Measurements from ENCODE around the gene PLAC9. TPM values are rescaled to one million over a fixed set of nuclear protein-coding genes. Genes with fewer than 3 reads are reported as not detected.
A peak's percentile ranks its signal among the peaks of the same experiment; 100 is the strongest.
"Not testable (repeated sequence)": the region's sequence is repeated elsewhere in the genome, so short reads cannot be mapped to it uniquely, and the experiment has no call there.

Gene PLAC9
- total RNA-seq, 1 donor from 2014 or later: not detected

DNA sequence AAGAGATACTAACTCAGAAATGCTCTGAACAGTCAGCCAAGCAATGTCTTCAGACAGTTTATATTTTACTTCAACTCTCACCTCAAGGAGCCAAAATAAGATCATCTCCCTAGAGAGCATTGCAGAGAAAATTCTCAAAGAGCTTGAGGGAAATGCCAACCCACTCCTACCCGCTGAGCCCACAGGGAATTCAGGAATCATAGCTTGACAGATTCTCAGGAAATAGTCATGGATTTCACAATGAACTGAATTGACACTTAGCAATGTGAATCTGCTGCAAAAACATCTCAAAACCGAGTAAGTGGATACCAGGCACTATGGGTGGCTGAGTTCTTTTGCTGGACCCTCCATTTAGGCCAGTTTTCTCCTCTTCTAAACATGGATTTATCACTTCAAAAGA, 9.8 kb upstream of the PLAC9 start:
- H3K27ac Mint-ChIP-seq: no peak overlapping the region
- peaks cover 12% of the 10 kb centered on the region for H3K27me3 Mint-ChIP-seq (ENCODE audit: low read depth)
- H3K9me3 Mint-ChIP-seq: no peaks in the 10 kb centered on the region
- no peak for DNase-seq (ENCODE audit: low spot score)
- H3K36me3 Mint-ChIP-seq (ENCODE audit: low read depth): no peaks in the 10 kb centered on the region
- H3K4me3 Mint-ChIP-seq (ENCODE audit: low read depth): no peak overlapping the region
- H3K4me1 Mint-ChIP-seq (ENCODE audit: low read depth): no peaks in the 10 kb centered on the region
- intact Hi-C loops (cut with micrococcal nuclease): no loop called here

DNA sequence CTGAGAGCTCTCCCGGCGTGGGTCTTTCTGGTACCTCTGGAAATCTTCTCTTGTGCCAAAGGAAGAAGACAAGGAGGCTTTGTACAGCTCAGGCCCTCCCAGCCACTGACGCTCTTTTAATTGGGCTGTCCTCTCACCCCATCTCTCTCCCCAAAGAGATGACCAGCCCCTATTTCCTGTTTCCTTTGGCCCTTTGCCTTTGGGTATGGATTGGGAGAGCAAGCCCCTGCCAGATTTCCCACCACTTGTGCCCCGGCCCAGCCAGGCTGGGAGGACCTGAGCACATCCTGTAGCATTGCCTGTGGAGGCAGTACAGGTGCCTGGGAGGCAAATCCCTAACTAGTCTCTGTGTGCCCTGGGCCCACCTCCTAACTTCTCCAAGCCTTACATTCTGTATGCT, 5.7 kb upstream of the PLAC9 start:
- H3K27me3 Mint-ChIP-seq (ENCODE audit: low read depth): peaks cover 12% of the 10 kb centered on the region
- H3K4me1 Mint-ChIP-seq (ENCODE audit: low read depth): no peaks in the 10 kb centered on the region
- DNase-seq (ENCODE audit: low spot score): no peak
- no peaks in the 10 kb centered on the region for H3K36me3 Mint-ChIP-seq (ENCODE audit: low read depth)
- no peaks in the 10 kb centered on the region for H3K9me3 Mint-ChIP-seq
- no peak overlapping the region for H3K4me3 Mint-ChIP-seq (ENCODE audit: low read depth)
- intact Hi-C loops (cut with micrococcal nuclease): no loop called here
- H3K27ac Mint-ChIP-seq: no peak overlapping the region

DNA sequence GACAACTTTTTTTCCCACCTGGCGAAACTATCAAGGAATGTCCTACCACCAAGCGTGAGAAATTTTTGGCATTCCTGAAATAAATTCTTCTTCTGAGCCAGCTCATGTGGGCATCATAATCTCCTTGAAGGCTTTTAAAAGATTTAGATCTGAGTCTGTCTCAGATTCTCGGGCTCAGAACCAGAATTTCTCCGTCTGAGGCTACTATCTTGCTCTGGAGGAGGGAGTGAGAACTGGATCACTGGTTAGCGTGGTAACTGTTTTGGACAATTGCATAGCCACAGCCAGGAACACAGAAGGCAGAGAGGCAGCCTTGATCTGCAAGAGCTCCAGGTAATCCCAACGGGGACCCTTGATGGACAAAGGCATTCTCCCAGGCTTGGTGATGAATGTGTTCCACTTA, 1.0 kb upstream of the PLAC9 start:
- Mint-ChIP-seq H3K4me3 (ENCODE audit: low read depth) (no peak overlapping the region), H3K4me1 (ENCODE audit: low read depth) (peaks cover 3% of the 10 kb centered on the region), H3K9me3 (no peaks in the 10 kb centered on the region), H3K27me3 (ENCODE audit: low read depth) (peaks cover 33% of the 10 kb centered on the region), H3K27ac (no peak overlapping the region), H3K36me3 (ENCODE audit: low read depth) (no peaks in the 10 kb centered on the region)
- no peak for DNase-seq (ENCODE audit: low spot score)
- intact Hi-C loops (cut with micrococcal nuclease): no loop called here

DNA sequence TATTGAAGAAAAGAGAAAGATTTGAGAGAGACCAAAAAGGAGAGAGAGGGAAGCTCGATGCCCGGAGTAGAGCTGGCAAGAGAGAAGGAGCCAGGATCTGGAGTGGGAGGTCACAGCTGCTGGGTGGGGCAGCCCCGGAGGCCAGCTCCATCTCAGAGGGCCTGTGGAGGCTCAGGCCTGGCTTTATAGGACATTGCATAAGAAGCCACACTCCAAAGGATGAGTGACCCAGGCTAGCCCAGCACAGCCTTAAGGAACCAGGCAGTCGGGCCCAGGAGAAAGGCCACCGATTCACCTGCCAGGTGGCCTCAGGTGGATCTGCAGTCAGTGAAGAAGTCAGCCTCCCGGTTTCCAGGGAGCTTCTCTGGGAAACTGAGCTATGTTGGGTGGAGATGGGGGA, 676 bp downstream of the PLAC9 start:
- intact Hi-C loops (cut with micrococcal nuclease): no loop called here

DNA sequence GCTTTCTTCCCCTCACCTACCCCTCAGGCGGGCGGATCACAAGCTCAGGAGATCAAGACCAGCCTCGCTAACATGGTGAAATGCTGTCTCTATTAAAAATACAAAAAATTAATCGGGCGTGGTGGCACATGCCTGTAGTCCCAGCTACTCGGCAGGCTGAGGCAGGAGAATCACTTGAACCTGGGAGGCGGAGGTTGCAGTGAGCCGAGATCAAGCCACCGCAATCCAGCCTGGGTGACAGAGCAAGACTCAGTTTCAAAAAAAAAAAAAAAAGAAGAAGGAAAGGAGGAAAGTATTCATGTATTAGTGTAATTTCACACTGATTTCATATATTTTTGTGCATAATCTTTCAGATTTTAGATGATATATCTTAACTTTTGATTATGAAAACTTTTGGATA, 1.2 kb downstream of the PLAC9 start:
- DNase-seq (ENCODE audit: low spot score); intact Hi-C loops (cut with micrococcal nuclease); H3K27ac Mint-ChIP-seq; H3K9me3 Mint-ChIP-seq; H3K36me3 Mint-ChIP-seq (ENCODE audit: low read depth); H3K4me1 Mint-ChIP-seq (ENCODE audit: low read depth); H3K4me3 Mint-ChIP-seq (ENCODE audit: low read depth): not testable (repeated sequence)
- H3K27me3 Mint-ChIP-seq (ENCODE audit: low read depth): peaks cover 33% of the 10 kb centered on the region

More for the DNA sequence above, 676 bp downstream of the PLAC9 start:
- Mint-ChIP-seq H3K36me3 (ENCODE audit: low read depth) (no peaks in the 10 kb centered on the region), H3K9me3 (no peaks in the 10 kb centered on the region), H3K27ac (no peak overlapping the region), H3K27me3 (ENCODE audit: low read depth) (peaks cover 33% of the 10 kb centered on the region), H3K4me3 (ENCODE audit: low read depth) (no peak overlapping the region), H3K4me1 (ENCODE audit: low read depth) (peaks cover 3% of the 10 kb centered on the region)
- no peak for DNase-seq (ENCODE audit: low spot score)

DNA sequence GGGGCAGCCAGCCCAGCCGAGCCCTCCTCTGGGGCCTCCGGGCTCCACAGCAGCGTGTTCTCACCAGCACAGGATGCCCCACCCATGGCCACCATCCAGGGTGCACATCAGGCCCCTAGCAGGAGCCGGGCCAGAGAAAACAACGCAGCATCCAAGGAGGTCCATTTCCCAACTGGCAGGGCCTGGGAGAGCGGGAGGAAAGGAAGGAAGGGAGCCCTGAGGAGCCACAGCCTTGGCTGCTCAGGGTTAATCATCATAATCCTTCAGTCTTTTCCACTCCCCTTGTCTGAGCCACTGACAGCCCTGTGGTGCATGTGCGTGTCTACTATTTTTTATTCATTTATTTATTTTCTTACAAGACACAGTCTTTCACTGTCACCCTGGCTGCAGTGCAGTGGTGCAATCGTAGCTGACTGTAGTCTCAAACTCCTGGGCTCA, 3.6 kb downstream of the PLAC9 start:
- intact Hi-C loops (cut with micrococcal nuclease): no loop called here
- DNase-seq (ENCODE audit: low spot score): no peak
- no peak overlapping the region for H3K4me3 Mint-ChIP-seq (ENCODE audit: low read depth)
- H3K27ac Mint-ChIP-seq: no peak overlapping the region
- H3K4me1 Mint-ChIP-seq (ENCODE audit: low read depth): peaks cover 3% of the 10 kb centered on the region
- no peaks in the 10 kb centered on the region for H3K9me3 Mint-ChIP-seq
- H3K36me3 Mint-ChIP-seq (ENCODE audit: low read depth): no peaks in the 10 kb centered on the region
- H3K27me3 Mint-ChIP-seq (ENCODE audit: low read depth): peaks cover 33% of the 10 kb centered on the region

DNA sequence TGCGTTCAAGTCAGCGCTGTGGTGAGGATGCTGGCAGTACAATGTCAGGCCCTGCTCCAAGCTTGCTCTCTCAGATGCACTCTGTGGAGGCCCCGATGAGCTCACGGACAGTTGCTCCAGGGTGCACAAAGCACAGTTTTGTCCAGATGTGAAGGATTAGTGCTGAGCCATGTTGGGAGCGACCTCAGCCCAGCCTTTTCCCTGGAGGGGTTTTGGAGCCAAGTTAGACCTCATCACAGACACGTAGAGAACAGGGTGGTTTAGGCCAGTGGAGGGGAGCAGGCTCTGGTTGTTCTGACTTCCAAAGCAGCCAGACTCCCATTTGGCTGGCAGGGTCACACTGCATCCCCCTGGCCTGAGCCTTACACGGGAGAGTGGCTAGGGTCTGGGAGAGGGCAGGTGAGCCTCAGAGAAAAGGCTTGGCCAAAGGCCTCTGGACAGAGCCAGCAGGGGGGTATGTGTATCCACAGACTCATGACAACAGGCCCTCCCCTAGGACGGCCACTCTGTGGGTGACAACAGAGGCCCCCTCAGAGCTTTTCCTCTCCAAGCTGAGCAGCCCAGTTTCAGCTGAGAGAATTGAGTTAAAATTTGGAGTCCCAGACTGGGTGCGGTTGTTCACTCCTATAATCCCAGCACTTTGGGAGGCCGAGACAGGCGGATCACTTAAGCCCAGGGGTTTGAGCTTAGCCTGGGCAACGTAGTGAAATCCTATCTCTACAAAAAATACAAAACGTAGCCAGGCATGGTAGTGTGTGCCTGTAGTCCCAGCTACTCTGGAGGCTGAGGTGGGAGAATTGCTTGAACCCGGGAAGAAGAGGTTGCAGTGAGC, 4.7 kb downstream of the PLAC9 start:
- Mint-ChIP-seq H3K4me1 (ENCODE audit: low read depth) (peaks cover 3% of the 10 kb centered on the region), H3K4me3 (ENCODE audit: low read depth) (no peak overlapping the region), H3K27me3 (ENCODE audit: low read depth) (peaks cover 26% of the 10 kb centered on the region), H3K36me3 (ENCODE audit: low read depth) (no peaks in the 10 kb centered on the region), H3K27ac (no peak overlapping the region), H3K9me3 (no peaks in the 10 kb centered on the region)
- intact Hi-C loops (cut with micrococcal nuclease): no loop called here
- no peak for DNase-seq (ENCODE audit: low spot score)

DNA sequence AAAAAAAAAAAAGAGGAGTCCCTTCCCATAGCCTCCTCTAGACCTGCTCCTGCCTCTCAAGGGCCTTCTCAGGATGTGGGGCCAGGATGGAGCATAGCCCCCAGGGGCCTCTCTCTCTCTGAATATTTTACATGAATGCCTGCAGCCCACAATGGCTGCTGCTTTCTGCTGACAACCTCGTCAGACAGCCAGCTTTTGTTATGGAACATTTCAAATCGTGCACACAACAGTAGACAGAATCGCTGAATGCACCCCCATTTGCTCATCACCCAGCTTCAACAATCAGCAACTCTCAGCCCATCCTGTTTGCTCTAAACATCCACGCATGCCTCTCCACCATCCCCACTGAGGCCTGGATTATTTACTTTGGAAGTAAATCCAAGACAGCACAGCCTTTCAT, 5.4 kb downstream of the PLAC9 start:
- intact Hi-C loops (cut with micrococcal nuclease): no loop called here
- Mint-ChIP-seq H3K27me3 (ENCODE audit: low read depth) (peaks cover 24% of the 10 kb centered on the region), H3K36me3 (ENCODE audit: low read depth) (no peaks in the 10 kb centered on the region), H3K27ac (no peak overlapping the region), H3K4me3 (ENCODE audit: low read depth) (no peak overlapping the region), H3K4me1 (ENCODE audit: low read depth) (peaks cover under 1% of the 10 kb centered on the region), H3K9me3 (no peaks in the 10 kb centered on the region)
- DNase-seq (ENCODE audit: low spot score): no peak

DNA sequence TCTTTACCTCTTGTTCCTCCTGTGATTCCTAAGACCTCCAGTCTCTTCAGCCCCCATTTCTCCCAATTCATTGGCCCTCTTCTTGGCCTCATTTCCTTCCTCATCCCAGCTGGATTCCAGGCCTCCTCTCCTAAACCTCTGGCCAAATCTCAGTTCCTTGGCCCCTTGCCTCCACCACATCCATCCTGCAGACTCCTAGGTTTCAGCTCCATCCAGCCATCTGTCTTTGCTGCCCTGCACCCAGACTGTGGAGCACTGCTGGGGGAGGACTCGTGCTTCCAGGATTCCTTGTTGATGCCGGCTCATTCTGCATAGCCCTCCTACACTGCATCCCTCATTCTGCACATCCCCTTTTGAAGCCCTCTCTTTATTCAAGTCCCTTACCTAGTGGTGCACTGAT, 6.7 kb downstream of the PLAC9 start:
- DNase-seq (ENCODE audit: low spot score): no peak
- no peaks in the 10 kb centered on the region for H3K36me3 Mint-ChIP-seq (ENCODE audit: low read depth)
- H3K9me3 Mint-ChIP-seq: no peaks in the 10 kb centered on the region
- no peak overlapping the region for H3K4me3 Mint-ChIP-seq (ENCODE audit: low read depth)
- peaks cover 13% of the 10 kb centered on the region for H3K27me3 Mint-ChIP-seq (ENCODE audit: low read depth)
- no peak overlapping the region for H3K27ac Mint-ChIP-seq
- H3K4me1 Mint-ChIP-seq (ENCODE audit: low read depth): peaks cover 4% of the 10 kb centered on the region
- intact Hi-C loops (cut with micrococcal nuclease): no loop called here

DNA sequence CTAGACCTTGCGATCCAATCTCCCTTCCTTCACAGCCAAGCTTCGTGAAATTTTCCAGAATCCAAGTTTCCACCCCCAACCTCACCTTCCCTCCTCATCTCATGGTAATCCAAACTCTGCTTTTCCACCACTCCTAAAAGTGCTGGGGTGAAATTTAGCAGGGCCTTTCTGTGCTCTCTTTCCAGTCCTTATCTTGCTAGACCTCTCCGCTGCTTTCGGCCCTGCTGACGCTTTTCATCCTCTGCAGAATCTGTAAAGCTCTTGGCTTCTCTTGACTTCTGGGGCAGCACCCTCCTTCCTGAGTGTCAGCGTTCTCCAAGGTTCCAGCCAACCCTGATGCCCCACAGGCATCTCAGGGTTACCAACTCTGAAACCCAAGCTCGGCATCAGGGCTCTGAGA, 7.7 kb downstream of the PLAC9 start:
- no peak for DNase-seq (ENCODE audit: low spot score)
- no peak overlapping the region for H3K27ac Mint-ChIP-seq
- peaks cover 11% of the 10 kb centered on the region for H3K4me1 Mint-ChIP-seq (ENCODE audit: low read depth)
- no peaks in the 10 kb centered on the region for H3K36me3 Mint-ChIP-seq (ENCODE audit: low read depth)
- H3K4me3 Mint-ChIP-seq (ENCODE audit: low read depth): no peak overlapping the region
- no peaks in the 10 kb centered on the region for H3K9me3 Mint-ChIP-seq
- H3K27me3 Mint-ChIP-seq (ENCODE audit: low read depth): peaks cover 9% of the 10 kb centered on the region
- intact Hi-C loops (cut with micrococcal nuclease): no loop called here

DNA sequence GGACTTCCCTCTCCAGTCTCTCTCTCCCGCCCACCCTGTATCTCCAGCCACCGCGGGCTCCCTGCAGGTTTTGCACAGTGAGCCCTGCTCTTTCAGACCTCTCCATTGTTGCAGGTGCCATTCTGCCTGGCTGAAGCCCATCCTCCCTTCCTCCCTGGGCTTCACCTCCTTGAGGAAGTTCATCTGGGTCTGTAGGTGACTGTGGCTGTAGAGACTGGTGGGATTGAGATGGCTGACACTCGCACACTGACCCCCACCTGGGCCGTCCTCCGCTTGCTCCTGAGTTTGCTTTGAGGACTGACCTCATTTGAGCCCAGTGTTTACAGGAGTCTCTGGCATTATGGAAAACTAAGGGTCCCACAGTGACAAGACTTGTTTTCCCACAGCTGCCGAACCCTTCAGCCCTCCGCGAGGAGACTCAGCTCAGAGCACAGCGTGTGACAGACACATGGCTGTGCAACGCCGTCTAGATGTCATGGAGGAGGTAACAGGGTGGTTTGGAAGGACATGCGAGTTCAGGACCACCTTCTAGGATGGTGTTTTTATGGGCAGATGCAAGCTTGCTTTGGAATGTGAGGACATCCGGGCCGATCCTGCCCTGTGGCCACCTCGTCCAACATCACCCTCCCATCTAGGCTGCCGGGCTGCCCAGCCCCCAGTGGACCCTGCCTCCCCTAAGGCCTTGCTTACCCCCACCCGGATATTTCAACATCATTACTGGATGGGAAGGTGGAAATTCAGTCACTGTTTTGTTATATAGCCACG, 9.3 kb downstream of the PLAC9 start:
- Mint-ChIP-seq H3K4me3 (ENCODE audit: low read depth) (no peak overlapping the region), H3K4me1 (ENCODE audit: low read depth) (peaks cover 16% of the 10 kb centered on the region), H3K27me3 (ENCODE audit: low read depth) (peaks cover 9% of the 10 kb centered on the region), H3K36me3 (ENCODE audit: low read depth) (no peaks in the 10 kb centered on the region), H3K9me3 (no peaks in the 10 kb centered on the region), H3K27ac (no peak overlapping the region)
- DNase-seq (ENCODE audit: low spot score): no peak
- intact Hi-C loops (cut with micrococcal nuclease): no loop called here

DNA sequence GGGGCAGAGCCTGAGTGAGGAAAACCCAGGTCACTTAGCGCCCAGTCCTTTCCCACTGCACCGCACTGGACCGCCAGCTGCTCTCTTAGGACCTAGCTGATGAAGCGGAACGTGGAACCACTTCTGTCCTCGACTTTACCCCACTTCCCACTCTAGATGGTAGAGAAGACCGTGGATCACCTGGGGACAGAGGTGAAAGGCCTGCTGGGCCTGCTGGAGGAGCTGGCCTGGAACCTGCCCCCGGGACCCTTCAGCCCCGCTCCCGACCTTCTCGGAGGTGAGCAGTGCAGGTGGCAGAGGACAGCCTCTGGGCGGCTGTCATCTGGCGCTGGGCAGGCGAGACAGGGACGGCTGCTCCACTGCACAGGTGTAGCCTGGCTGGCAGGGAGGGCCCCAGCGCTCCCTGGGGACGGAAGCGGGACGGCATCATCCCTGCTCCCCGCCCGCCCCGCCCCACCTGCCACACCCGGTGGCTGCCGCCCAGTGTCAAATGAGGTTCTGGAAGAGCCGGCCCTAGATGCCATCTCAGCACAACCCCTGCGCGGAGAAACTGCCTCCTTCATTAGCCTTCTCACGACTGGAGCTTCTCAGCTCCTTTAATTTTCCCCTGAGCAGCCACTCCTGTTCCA, 11.7 kb downstream of the PLAC9 start:
- H3K36me3 Mint-ChIP-seq (ENCODE audit: low read depth): peaks cover 16% of the 10 kb centered on the region
- no peak overlapping the region for H3K27ac Mint-ChIP-seq
- H3K4me1 Mint-ChIP-seq (ENCODE audit: low read depth): peaks cover 16% of the 10 kb centered on the region
- intact Hi-C loops (cut with micrococcal nuclease): loop anchor here (1.0 kb wide), 1 partner anchor 78 kb away; no protein-coding TSS in a partner anchor
- DNase-seq (ENCODE audit: low spot score): no peak
- peak overlapping the region; percentile 70 for H3K4me3 Mint-ChIP-seq (ENCODE audit: low read depth)
- no peaks in the 10 kb centered on the region for H3K9me3 Mint-ChIP-seq
- H3K27me3 Mint-ChIP-seq (ENCODE audit: low read depth): peaks cover 9% of the 10 kb centered on the region

DNA sequence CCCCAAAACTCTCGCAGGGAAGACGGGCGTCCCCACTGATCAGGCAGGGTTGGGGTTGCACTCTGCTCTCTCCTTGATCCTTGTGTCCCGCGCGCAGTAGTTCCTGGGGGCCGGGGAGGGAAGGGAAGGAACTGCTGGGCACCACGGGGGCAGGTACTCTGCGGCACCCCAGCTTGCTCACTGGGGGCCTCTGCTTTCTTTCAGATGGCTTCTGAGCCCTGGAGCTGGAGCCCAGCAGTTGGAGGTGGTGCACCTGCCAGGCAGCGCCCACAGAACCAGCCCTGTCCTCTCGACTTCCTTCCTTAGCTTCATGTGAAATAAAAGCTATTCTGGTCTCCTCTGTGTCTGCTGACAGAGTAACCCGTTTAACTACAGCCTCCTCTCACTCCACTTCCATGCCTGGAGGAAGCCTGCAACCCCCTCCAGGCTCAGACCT, 12.2 kb downstream of the PLAC9 start:
- H3K9me3 Mint-ChIP-seq: peaks cover 4% of the 10 kb centered on the region
- H3K4me3 Mint-ChIP-seq (ENCODE audit: low read depth): peak overlapping the region; percentile 70
- peaks cover 9% of the 10 kb centered on the region for H3K27me3 Mint-ChIP-seq (ENCODE audit: low read depth)
- intact Hi-C loops (cut with micrococcal nuclease): loop anchor here (1.0 to 5.0 kb wide), 2 partner anchors 38 to 78 kb away; no protein-coding TSS in a partner anchor
- H3K36me3 Mint-ChIP-seq (ENCODE audit: low read depth): peaks cover 21% of the 10 kb centered on the region
- peak overlapping the region; percentile 55 for H3K27ac Mint-ChIP-seq
- no peak for DNase-seq (ENCODE audit: low spot score)
- peaks cover 16% of the 10 kb centered on the region for H3K4me1 Mint-ChIP-seq (ENCODE audit: low read depth)

Data from activated T-helper 2 cell treated with anti-CD3 and anti-CD28 coated beads, Interferon-gamma antibody, Interleukin-2, Interleukin-4, amounts not matched to agents 10 μg/mL and 5 μg/mL and 100 μg/mL, durations not matched to agents 14 hours and 24 hours and 36 hours (primary cell).